Activated CD8-positive, alpha-beta memory T cell treated with anti-CD3 and anti-CD28 coated beads for 1 hour (primary cell): Measurements from ENCODE around the gene TEX36.
"Not testable (repeated sequence)": the region's sequence is repeated elsewhere in the genome, so short reads cannot be mapped to it uniquely, and the experiment has no call there.

ENCODE experiments used
- DNase-seq, 2 donors: peaks; one replicate each; pipeline ENCODE4 v3.0.0-alpha.2; 2020; ENCODE audit warnings: low read depth in 1 of 2; ENCODE audit errors: extremely low read depth in 1 of 2

The TEX36 gene

DNA sequence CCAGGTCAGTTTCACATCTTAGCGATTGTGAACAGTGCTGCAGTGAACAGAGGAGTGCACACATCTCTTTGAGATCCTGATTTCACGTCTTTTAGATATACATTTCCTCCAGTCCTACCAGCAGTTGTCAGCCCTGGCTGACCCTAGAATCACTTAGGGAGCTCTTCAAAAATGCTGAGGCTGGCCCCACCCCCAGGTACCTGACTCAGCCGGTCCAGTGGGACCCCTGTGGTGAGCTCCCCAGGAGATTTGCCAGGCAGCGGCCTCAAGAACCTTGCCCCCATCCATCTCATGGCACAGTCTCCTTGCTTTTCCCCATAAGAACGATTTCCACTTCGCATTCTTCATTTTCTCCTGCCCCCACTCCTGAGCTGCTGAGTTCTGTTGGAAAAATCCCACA, 45.5 kb downstream of the TEX36 start:
- DNase-seq = no peak

DNA sequence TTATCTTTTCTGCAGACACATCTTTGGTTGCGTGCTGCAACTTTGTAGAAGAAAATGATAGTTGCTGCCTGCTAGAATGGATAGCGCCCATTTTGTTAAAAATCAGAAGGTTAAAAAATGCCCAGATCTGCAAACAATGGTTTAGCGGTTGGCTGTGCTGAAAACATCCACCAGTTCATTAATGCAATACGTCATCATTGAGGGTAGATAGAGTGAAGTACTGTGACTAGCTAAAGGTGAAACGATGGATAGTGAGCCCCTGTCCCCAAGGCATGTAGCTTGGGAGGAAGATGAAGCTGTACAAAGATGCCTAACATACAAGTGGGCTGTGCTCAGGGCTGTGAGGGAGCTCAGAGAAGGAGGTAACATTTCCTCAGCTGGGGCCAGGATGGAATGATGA, 48.4 kb downstream of the TEX36 start:
- no peak for DNase-seq

- no peak for DNase-seq
These were observed 49.4 kb downstream of the TEX36 start for GRCh38 chr10:125633517-125633999.

GRCh38 chr10:125631806-125632205, 51.2 kb downstream of the TEX36 start:
- no peak for DNase-seq

- DNase-seq = no peak
These were observed 53.1 kb downstream of the TEX36 start for GRCh38 chr10:125629758-125630376.

- no peak for DNase-seq
These were observed 54.6 kb downstream of the TEX36 start for GRCh38 chr10:125628104-125629049.

- no peak for DNase-seq
These were observed 55.3 kb downstream of the TEX36 start for GRCh38 chr10:125627646-125628045.

- no peak for DNase-seq
These were observed 56.3 kb downstream of the TEX36 start for GRCh38 chr10:125626671-125627070.

GRCh38 chr10:125625586-125625985, 57.4 kb downstream of the TEX36 start:
- no peak for DNase-seq

DNA sequence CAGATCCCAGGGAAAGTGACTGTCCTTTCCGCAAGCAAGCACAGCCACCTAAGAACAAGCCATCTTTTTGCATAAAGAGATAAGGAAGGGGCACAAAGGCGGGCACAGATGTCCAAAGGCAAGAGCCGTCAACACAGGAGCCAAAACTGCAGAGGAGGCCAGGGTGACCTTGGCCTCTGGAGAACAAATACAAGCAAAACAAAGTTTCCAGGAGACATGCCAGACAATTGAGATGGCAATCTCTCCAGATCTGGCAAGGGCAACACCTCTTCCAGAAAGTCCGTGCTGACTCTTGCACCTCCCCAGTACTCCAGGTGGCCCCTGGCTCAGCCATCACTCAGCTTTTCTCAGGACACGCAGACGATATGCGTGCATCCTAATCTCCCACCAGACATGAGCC, 58.2 kb downstream of the TEX36 start:
- DNase-seq = no peak

GRCh38 chr10:125621052-125621451, 61.9 kb downstream of the TEX36 start:
- no peak for DNase-seq

- no peak for DNase-seq
These were observed 62.6 kb downstream of the TEX36 start for GRCh38 chr10:125620401-125620800.

- DNase-seq = not testable (repeated sequence)
These were observed 69.9 kb downstream of the TEX36 start for GRCh38 chr10:125613062-125613461.

GRCh38 chr10:125611756-125612155, 71.2 kb downstream of the TEX36 start:
- DNase-seq = no peak

GRCh38 chr10:125611216-125611615, 71.7 kb downstream of the TEX36 start:
- DNase-seq = no peak

- DNase-seq = no peak
These were observed 73.1 kb downstream of the TEX36 start for GRCh38 chr10:125609859-125610258.

DNA sequence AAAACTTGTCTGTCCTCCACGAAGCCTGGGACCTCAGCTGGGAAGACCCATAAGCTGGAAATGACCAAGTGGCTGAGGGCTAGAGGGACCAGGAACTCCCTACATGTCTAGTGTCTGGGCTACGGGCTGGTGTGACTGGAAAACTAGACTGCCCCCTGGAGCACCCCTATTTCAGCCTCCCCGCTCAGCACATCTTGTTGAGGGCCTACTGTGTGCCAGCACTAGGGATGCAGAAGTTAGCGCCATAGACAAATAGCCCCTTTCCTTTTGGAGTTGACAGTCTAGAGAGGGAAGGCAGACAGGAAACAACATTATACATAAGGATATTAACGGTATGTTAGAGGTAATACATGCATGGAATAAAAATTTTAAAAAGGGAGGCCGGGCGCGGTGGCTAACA, 74.5 kb downstream of the TEX36 start:
- no peak for DNase-seq

- no peak for DNase-seq
These were observed 75.2 kb downstream of the TEX36 start for GRCh38 chr10:125607689-125608290.

- DNase-seq = no peak
These were observed 76.5 kb downstream of the TEX36 start for GRCh38 chr10:125606414-125607010.
